HepG2 (cell line): ENCODE data around the gene TMC8. TPM values are rescaled to one million over a fixed set of nuclear protein-coding genes. Genes with fewer than 3 reads are reported as not detected.

ENCODE experiments used
- HNRNPL ChIP-seq: fragments of 200-400 bp; formaldehyde crosslinking; IDR thresholded peaks from 2 replicates; pipeline ENCODE4 v1.6.1; 2017; ENCODE audit warnings: mild to moderate bottlenecking, low read depth, low read length
- HOXA9 ChIP-seq: sonication (generic); formaldehyde crosslinking; IDR thresholded peaks from 2 replicates; pipeline ENCODE4 v1.8.1; 2022; ENCODE audit warnings: missing genetic modification reagents, mild to moderate bottlenecking, moderate library complexity, borderline replicate concordance
- IKZF4 ChIP-seq: sonication (generic); formaldehyde crosslinking; IDR thresholded peaks from 2 replicates; pipeline ENCODE4 v1.5.1; 2020; ENCODE audit warnings: borderline replicate concordance, mild to moderate bottlenecking, low read depth, missing genetic modification reagents; ENCODE audit errors: not compliant biosample characterization
- KMT2A ChIP-seq: sonication (generic); formaldehyde crosslinking; IDR thresholded peaks from 2 replicates; pipeline ENCODE4 v1.4.0; 2020; ENCODE audit warnings: missing genetic modification reagents
- MAZ ChIP-seq, 2 experiments: sonication (generic) in 1 of 2; formaldehyde crosslinking in 1 of 2; IDR thresholded peaks; 2 replicates each; pipeline versions ENCODE4 v1.5.0 to v1.6.1; 2012 to 2020; ENCODE audit warnings: low read depth in 2 of 2, mild to moderate bottlenecking in 2 of 2, borderline replicate concordance in 1 of 2, improper control_type of control experiment in 1 of 2, low read length in 1 of 2, missing genetic modification reagents in 1 of 2, moderate library complexity in 1 of 2
- NKX3-1 ChIP-seq: sonication (generic); formaldehyde crosslinking; IDR thresholded peaks from 2 replicates; pipeline ENCODE4 v1.5.0; 2020; ENCODE audit warnings: missing genetic modification reagents
- PTBP1 ChIP-seq: fragments of 200-400 bp; formaldehyde crosslinking; IDR thresholded peaks from 2 replicates; pipeline ENCODE4 v1.6.1; 2018; ENCODE audit warnings: low read length, low read depth; ENCODE audit not compliant: poor library complexity, severe bottlenecking
- SP2 ChIP-seq: sonication (generic); formaldehyde crosslinking; IDR thresholded peaks from 2 replicates; pipeline ENCODE4 v1.5.1; 2020; ENCODE audit warnings: mild to moderate bottlenecking, missing genetic modification reagents
- SPEN ChIP-seq: sonication (generic); formaldehyde crosslinking; IDR thresholded peaks from 2 replicates; pipeline ENCODE4 v1.5.1; 2020; ENCODE audit warnings: low read depth, mild to moderate bottlenecking, missing genetic modification reagents
- SYNCRIP ChIP-seq: fragments of 200-400 bp; formaldehyde crosslinking; IDR thresholded peaks from 2 replicates; pipeline ENCODE4 v1.6.1; 2018; ENCODE audit warnings: mild to moderate bottlenecking, low read depth, low read length; ENCODE audit not compliant: insufficient read depth
- TEAD3 ChIP-seq: optimal IDR thresholded peaks from 2 replicates; pipeline ENCODE3; 2016; ENCODE audit warnings: borderline replicate concordance
- TGIF2 ChIP-seq: IDR thresholded peaks from 2 replicates; pipeline ENCODE4 v1.6.1; 2016; ENCODE audit warnings: control low read depth, missing compliant biosample characterization
- ZNF337 ChIP-seq: sonication (generic); formaldehyde crosslinking; IDR thresholded peaks from 2 replicates; pipeline ENCODE4 v1.5.1; 2020; ENCODE audit warnings: missing genetic modification reagents, low read depth, mild to moderate bottlenecking, borderline replicate concordance
- ZNF343 ChIP-seq: sonication (generic); formaldehyde crosslinking; IDR thresholded peaks from 2 replicates; pipeline ENCODE4 v1.4.0; 2020; ENCODE audit warnings: mild to moderate bottlenecking, missing genetic modification reagents
- ZNF510 ChIP-seq: sonication (generic); formaldehyde crosslinking; IDR thresholded peaks from 2 replicates; pipeline ENCODE4 v1.4.0; 2020; ENCODE audit warnings: low read depth, mild to moderate bottlenecking, missing genetic modification reagents
- ZNF775 ChIP-seq: sonication (generic); formaldehyde crosslinking; IDR thresholded peaks from 2 replicates; pipeline ENCODE4 v1.4.0; 2020; ENCODE audit warnings: missing genetic modification reagents, mild to moderate bottlenecking, moderate library complexity, borderline replicate concordance
- ZNF891 ChIP-seq: sonication (generic); formaldehyde crosslinking; IDR thresholded peaks from 2 replicates; pipeline ENCODE4 v1.5.0; 2020; ENCODE audit warnings: mild to moderate bottlenecking, missing genetic modification reagents
- ZSCAN30 ChIP-seq: sonication (generic); formaldehyde crosslinking; IDR thresholded peaks from 2 replicates; pipeline ENCODE4 v1.5.0; 2020; ENCODE audit warnings: mild to moderate bottlenecking, missing genetic modification reagents
- polyA plus RNA-seq, 8 experiments: library from polyadenylated mRNA; depleted of rRNA in 3 of 8; stranded (reverse) in 7 of 8; unstranded in 1 of 8; fragments of >200 nt; fragmentation: Illumina TruSeq in 4 of 8; extraction: Trizol in 4 of 8; gene quantifications; 2 replicates each; pipeline versions ENCODE4 v1.2.1 to v1.2.3, GENCODE V29; 2011 to 2016; ENCODE audit warnings: low read depth in 4 of 8, missing spikeins in 1 of 8, mixed read lengths in 1 of 8; ENCODE audit not compliant: insufficient read depth in 1 of 8
- total RNA-seq, 5 experiments: library from RNA; depleted of rRNA; stranded (reverse); fragments of >200 nt; fragmentation: Illumina TruSeq; extraction: Trizol; gene quantifications; 2 replicates each; pipeline ENCODE4 v1.2.3, GENCODE V29; 2016; ENCODE audit warnings: low read depth in 1 of 5
- TF ChIP-seq, protein P1 (sequence below): sonication (generic); formaldehyde crosslinking; IDR thresholded peaks from 2 replicates; pipeline ENCODE4 v1.8.1; 2022; ENCODE audit warnings: low read depth, mild to moderate bottlenecking, missing genetic modification reagents
- TF ChIP-seq, protein P2 (sequence below): sonication (generic); formaldehyde crosslinking; IDR thresholded peaks from 2 replicates; pipeline ENCODE4 v1.8.0; 2022; ENCODE audit warnings: mild to moderate bottlenecking, missing genetic modification reagents, moderate library complexity
- TF ChIP-seq, protein P3 (sequence below): IDR thresholded peaks from 2 replicates; pipeline ENCODE4 v1.6.1; 2016; ENCODE audit warnings: low read depth, borderline replicate concordance
- TF ChIP-seq, protein P4 (sequence below): sonication (generic); formaldehyde crosslinking; IDR thresholded peaks from 2 replicates; pipeline ENCODE4 v1.4.0; 2020; ENCODE audit warnings: missing genetic modification reagents, borderline replicate concordance

TMC8 gene
- total and polyA plus RNA-seq, 2 of the 13 experiments (the other 11 are each of a cell fraction or from before 2014, with no cell fraction given), result 0.53 to 7.8 TPM

DNA sequence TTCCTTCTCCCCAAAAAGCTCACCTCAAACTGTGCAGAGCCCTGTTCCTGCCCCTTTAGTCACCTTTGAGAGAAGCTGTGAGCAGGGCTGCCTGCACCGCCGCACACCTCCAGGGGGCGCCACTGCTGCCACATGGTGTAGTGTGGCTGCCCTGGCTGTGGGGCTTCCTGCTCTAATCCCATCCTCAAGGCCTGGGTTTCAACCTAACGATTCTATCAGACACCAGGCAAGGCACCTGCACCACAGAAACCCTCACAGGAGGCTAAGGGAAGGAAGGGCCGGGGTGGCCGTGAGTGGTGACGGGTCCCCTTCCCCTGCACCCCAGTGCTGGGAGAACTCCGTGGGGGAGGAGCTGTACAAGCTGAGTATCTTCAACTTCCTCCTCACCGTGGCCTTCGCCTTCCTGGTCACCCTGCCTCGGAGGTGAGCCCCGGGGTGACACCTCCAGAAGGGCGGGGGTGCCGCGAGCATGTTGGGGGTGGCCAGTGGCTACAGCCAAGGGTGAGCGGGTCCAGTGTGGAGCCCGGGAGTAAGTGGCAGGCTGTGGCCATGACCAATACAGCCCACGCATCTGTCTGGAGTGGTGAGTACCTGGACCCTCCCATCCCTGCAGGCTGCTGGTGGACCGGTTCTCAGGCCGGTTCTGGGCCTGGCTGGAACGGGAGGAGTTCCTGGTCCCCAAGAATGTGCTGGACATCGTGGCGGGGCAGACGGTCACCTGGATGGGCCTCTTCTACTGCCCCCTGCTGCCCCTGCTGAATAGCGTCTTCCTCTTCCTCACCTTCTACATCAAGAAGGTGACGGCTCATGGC, 7.0 kb downstream of the TMC8 start (continued):
- TF ChIP-seq, protein P1, sequence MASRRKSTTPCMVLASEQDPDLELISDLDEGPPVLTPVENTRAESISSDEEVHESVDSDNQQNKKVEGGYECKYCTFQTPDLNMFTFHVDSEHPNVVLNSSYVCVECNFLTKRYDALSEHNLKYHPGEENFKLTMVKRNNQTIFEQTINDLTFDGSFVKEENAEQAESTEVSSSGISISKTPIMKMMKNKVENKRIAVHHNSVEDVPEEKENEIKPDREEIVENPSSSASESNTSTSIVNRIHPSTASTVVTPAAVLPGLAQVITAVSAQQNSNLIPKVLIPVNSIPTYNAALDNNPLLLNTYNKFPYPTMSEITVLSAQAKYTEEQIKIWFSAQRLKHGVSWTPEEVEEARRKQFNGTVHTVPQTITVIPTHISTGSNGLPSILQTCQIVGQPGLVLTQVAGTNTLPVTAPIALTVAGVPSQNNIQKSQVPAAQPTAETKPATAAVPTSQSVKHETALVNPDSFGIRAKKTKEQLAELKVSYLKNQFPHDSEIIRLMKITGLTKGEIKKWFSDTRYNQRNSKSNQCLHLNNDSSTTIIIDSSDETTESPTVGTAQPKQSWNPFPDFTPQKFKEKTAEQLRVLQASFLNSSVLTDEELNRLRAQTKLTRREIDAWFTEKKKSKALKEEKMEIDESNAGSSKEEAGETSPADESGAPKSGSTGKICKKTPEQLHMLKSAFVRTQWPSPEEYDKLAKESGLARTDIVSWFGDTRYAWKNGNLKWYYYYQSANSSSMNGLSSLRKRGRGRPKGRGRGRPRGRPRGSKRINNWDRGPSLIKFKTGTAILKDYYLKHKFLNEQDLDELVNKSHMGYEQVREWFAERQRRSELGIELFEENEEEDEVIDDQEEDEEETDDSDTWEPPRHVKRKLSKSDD (CRISPR knock-in tag), result no peak; the same call in 1 of the 2 replicates
- TF ChIP-seq ZNF337 (CRISPR knock-in tag) (no peak), MAZ (IDR thresholded peaks at IDR 0.05; ENCODE audit: borderline replicate concordance, low read depth, low read length) (no peak), MAZ (CRISPR knock-in tag; IDR thresholded peaks at IDR 0.05; ENCODE audit: low read depth) (no peak), HNRNPL (no peak), ZNF510 (CRISPR knock-in tag) (no peak), KMT2A (CRISPR knock-in tag) (no peak), NKX3-1 (CRISPR knock-in tag) (no peak), ZNF775 (no peak), SP2 (CRISPR knock-in tag) (no peak), TEAD3 (CRISPR knock-in tag) (peak; percentile 72), ZSCAN30 (no peak), PTBP1 (no peak), HOXA9 (no peak), SYNCRIP (no peak), ZNF343 (no peak), IKZF4 (CRISPR knock-in tag) (no peak), TGIF2 (CRISPR knock-in tag) (no peak), ZNF891 (CRISPR knock-in tag) (no peak), SPEN (CRISPR knock-in tag) (no peak)
- TF ChIP-seq, protein P2, sequence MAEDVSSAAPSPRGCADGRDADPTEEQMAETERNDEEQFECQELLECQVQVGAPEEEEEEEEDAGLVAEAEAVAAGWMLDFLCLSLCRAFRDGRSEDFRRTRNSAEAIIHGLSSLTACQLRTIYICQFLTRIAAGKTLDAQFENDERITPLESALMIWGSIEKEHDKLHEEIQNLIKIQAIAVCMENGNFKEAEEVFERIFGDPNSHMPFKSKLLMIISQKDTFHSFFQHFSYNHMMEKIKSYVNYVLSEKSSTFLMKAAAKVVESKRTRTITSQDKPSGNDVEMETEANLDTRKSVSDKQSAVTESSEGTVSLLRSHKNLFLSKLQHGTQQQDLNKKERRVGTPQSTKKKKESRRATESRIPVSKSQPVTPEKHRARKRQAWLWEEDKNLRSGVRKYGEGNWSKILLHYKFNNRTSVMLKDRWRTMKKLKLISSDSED (CRISPR knock-in tag), result no peak
- TF ChIP-seq, protein P3, sequence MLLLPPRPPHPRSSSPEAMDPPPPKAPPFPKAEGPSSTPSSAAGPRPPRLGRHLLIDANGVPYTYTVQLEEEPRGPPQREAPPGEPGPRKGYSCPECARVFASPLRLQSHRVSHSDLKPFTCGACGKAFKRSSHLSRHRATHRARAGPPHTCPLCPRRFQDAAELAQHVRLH (CRISPR knock-in tag), result no peak
- TF ChIP-seq, protein P4, sequence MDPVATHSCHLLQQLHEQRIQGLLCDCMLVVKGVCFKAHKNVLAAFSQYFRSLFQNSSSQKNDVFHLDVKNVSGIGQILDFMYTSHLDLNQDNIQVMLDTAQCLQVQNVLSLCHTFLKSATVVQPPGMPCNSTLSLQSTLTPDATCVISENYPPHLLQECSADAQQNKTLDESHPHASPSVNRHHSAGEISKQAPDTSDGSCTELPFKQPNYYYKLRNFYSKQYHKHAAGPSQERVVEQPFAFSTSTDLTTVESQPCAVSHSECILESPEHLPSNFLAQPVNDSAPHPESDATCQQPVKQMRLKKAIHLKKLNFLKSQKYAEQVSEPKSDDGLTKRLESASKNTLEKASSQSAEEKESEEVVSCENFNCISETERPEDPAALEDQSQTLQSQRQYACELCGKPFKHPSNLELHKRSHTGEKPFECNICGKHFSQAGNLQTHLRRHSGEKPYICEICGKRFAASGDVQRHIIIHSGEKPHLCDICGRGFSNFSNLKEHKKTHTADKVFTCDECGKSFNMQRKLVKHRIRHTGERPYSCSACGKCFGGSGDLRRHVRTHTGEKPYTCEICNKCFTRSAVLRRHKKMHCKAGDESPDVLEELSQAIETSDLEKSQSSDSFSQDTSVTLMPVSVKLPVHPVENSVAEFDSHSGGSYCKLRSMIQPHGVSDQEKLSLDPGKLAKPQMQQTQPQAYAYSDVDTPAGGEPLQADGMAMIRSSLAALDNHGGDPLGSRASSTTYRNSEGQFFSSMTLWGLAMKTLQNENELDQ (CRISPR knock-in tag), result no peak; the same call in 1 of the 2 replicates
